22Rv1 (cell line): ENCODE results near the gene ZBED4.

Experiments
- ZFX ChIP-seq: fragments of 450-650 bp; IDR thresholded peaks from 2 replicates; pipeline ENCODE4 v1.6.1; 2017; ENCODE audit warnings: antibody characterized with exemption, borderline replicate concordance
- TF ChIP-seq, protein P1 (sequence below): fragments of 450-650 bp; IDR thresholded peaks from 2 replicates; pipeline ENCODE4 v1.5.1; 2017; ENCODE audit warnings: mild to moderate bottlenecking

DNA sequence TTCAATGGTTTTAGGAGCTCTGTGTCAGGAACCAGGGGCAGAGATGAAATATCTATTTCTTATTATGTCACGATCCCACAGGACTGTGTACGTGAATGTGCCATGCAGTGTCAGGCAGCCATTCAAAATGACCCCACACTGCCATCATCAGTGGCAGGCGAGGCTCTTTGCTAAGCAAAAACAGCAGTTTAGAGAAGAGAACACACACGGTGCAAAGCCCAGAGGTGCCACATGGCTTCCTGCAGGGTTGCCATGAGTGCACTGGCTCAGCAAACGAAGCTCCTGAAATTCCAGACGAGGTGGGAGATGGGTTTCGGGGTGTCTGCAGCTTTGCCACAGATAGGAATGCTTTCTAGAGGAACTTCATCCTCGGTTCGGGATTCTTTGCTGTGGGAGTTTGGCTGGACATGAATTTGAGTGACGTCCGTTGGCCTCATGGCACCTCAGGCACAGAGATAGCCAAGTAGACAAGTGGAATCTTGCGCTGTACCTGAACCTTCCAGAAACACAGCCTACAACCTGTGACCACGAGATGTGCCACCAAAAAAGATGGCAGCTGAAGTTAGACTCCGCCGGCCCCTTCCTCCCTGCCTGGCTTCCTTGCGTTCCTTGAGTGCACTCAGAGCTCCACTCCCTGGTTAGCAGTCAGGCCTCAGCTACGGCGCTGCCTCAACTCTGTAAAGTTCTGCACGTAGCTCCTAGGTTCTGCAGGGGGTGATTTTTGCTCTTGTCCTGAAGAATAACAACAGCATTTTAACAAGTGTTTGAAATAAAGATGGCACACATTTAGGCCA, 7.8 kb upstream of the ZBED4 start:
- TF ChIP-seq, protein P1, sequence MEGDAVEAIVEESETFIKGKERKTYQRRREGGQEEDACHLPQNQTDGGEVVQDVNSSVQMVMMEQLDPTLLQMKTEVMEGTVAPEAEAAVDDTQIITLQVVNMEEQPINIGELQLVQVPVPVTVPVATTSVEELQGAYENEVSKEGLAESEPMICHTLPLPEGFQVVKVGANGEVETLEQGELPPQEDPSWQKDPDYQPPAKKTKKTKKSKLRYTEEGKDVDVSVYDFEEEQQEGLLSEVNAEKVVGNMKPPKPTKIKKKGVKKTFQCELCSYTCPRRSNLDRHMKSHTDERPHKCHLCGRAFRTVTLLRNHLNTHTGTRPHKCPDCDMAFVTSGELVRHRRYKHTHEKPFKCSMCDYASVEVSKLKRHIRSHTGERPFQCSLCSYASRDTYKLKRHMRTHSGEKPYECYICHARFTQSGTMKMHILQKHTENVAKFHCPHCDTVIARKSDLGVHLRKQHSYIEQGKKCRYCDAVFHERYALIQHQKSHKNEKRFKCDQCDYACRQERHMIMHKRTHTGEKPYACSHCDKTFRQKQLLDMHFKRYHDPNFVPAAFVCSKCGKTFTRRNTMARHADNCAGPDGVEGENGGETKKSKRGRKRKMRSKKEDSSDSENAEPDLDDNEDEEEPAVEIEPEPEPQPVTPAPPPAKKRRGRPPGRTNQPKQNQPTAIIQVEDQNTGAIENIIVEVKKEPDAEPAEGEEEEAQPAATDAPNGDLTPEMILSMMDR, result no peak
- no peak for TF ChIP-seq ZFX
